Medulla oblongata (tissue), 1 donor: ENCODE data around the gene POLR2I.
"Not testable (repeated sequence)": the region's sequence is repeated elsewhere in the genome, so short reads cannot be mapped to it uniquely, and the experiment has no call there.

Source experiments
- DNase-seq: peaks from one replicate; pipeline ENCODE4 v3.0.0-alpha.2; 2015; ENCODE audit errors: extremely low spot score

POLR2I gene

GRCh38 chr19:36134867-36135266 is 20.2 kb upstream of the POLR2I start:
- DNase-seq, result not testable (repeated sequence)

- not testable (repeated sequence) for DNase-seq
These were observed 16.5 kb upstream of the POLR2I start for GRCh38 chr19:36131221-36131620.

GRCh38 chr19:36128392-36128736 is 13.7 kb upstream of the POLR2I start:
- no peak for DNase-seq

- no peak for DNase-seq
These were observed 10.9 kb upstream of the POLR2I start for GRCh38 chr19:36125557-36125956.

- no peak for DNase-seq
These were observed 6.9 kb upstream of the POLR2I start for GRCh38 chr19:36121486-36122124.

- no peak for DNase-seq
These were observed 6.3 kb upstream of the POLR2I start for GRCh38 chr19:36120984-36121358.

- no peak for DNase-seq
These were observed 5.7 kb upstream of the POLR2I start for GRCh38 chr19:36120092-36120983.

GRCh38 chr19:36116344-36116637 is 1.6 kb upstream of the POLR2I start:
- DNase-seq, result no peak

GRCh38 chr19:36115453-36116343 is 1.0 kb upstream of the POLR2I start, which contains the start of gene TBCB:
TBCB (plus strand) TSS chr19:36115468; CDS start chr19:36115561, 93 bp downstream.
- peak; percentile 12 for DNase-seq

GRCh38 chr19:36113894-36114720 is 568 bp downstream of the POLR2I start:
- peak; percentile 34 for DNase-seq

GRCh38 chr19:36113425-36113824 is 1.2 kb downstream of the POLR2I start:
- DNase-seq, result no peak

GRCh38 chr19:36112678-36113077 is 2.0 kb downstream of the POLR2I start:
- no peak for DNase-seq

- no peak for DNase-seq
These were observed 3.5 kb downstream of the POLR2I start for GRCh38 chr19:36111200-36111539.

GRCh38 chr19:36110487-36111199 is 4.0 kb downstream of the POLR2I start, which contains the start of gene OVOL3:
OVOL3 (plus strand) TSS chr19:36111143; CDS start chr19:36111203, 60 bp downstream.
- DNase-seq, result no peak

GRCh38 chr19:36108684-36109083 is 6.0 kb downstream of the POLR2I start:
- no peak for DNase-seq

- no peak for DNase-seq
These were observed 7.7 kb downstream of the POLR2I start for GRCh38 chr19:36106991-36107390.

GRCh38 chr19:36106441-36106840 is 8.2 kb downstream of the POLR2I start:
- DNase-seq, result no peak

- DNase-seq, result no peak
These were observed 10.7 kb downstream of the POLR2I start for GRCh38 chr19:36103842-36104552.

GRCh38 chr19:36103040-36103626 is 11.5 kb downstream of the POLR2I start:
- no peak for DNase-seq
